Occipital lobe (tissue), 2 donors: ENCODE results near the gene CDC45. TPM values are rescaled to one million over a fixed set of nuclear protein-coding genes. Genes with fewer than 3 reads are reported as not detected.

Source experiments
- DNase-seq: peaks from one replicate; lab custom pipeline; 2025; lab: John Stamatoyannopoulos, UW
- total RNA-seq: library from RNA; depleted of rRNA; stranded (reverse); fragments of >200 nt; gene quantifications from one replicate; pipeline ENCODE4 v1.2.3, GENCODE V29; 2014

Gene CDC45
- total RNA-seq, 1 donor from 2014 or later, result 1.4 TPM

DNA sequence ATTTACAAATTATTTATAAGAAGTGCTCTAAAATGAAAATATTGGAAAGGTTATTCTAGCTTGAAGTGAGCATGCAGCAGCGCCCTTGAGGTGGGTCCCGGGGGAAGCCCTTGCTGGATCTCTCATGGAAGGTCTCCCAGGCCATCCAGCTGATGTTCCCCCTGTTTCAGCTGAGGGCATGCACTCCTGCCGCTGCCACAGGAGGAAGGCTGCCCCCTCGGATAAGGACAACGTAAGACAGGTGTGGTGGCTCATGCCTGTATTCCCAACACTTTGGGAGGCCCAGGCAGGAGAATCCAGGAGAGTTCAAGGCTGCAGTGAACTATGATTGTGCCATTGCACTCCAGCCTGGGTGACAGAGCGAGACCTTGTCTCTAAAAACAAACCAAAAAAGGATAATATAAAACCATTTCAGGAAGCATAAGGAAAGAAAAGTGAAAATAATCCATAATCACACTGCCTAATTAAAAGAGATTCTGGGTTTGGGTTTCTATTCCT lies 15.0 kb downstream of the CDC45 start:
- DNase-seq, result no peak

DNA sequence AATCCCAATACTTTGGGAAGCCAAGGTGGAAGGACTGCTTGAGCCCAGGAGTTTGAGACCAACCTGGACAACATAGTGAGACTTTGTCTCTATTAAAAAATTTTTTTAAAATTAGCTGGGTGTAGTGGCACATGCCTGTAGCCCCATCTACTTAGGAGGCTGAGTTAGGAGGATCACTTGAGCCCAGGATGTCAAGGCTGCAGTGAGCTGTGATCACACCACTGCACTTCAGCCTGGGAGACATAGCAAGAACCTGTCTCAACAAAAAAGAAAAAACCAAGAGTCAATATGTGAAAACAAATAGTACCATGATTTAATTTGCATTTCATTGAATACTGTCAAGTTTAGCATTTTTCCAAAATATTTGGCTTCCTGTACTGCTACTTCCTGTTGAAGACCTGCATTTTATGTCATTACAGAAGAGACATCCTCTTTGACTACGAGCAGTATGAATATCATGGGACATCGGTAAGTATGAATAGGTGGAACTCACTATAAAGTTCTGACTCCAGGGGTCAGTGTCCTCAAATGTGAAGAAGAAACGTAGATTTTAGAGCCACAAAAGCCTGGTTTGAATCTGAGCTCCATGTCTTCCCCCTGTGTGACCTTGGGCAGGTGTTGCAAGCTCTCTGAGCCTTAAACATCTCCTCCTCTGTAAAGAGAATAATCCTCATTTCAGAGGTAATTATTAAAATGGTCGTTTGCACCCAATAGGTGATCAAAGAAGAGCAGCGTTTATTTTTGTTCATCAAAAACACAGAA lies 16.0 kb downstream of the CDC45 start:
- no peak for DNase-seq

DNA sequence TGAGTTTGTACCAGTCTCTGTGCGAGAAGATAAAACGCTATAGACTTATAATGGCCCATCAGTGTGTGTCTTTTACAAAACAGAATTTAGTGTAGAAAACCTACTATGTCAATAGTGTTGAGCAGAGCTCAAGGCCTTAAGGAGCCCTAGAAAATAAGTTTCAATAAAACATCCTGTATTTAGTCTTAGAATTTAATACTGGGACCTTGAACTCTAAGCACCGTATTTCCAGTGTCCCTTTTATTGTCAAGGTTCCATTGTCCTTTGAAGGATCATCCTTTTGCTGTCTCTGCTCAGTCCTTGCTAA lies 16.6 kb downstream of the CDC45 start:
- no peak for DNase-seq

DNA sequence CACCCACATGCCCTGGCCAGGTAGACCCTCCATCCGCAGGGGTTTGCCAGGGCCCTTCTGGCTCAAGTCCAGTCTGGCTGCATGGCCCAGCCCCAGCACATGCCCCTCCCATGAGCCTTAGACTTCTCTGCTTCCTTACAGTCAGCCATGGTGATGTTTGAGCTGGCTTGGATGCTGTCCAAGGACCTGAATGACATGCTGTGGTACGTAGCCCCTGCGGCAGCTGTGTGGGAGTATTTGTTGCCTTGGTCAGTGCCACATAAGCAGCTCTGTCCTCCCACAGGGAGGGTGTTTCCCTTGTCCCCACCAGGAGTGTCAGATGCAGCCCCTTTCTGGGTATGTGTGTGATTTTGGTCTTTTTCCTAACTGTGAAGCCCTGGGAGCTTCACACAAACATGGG lies 17.5 kb downstream of the CDC45 start:
- DNase-seq, result no peak

DNA sequence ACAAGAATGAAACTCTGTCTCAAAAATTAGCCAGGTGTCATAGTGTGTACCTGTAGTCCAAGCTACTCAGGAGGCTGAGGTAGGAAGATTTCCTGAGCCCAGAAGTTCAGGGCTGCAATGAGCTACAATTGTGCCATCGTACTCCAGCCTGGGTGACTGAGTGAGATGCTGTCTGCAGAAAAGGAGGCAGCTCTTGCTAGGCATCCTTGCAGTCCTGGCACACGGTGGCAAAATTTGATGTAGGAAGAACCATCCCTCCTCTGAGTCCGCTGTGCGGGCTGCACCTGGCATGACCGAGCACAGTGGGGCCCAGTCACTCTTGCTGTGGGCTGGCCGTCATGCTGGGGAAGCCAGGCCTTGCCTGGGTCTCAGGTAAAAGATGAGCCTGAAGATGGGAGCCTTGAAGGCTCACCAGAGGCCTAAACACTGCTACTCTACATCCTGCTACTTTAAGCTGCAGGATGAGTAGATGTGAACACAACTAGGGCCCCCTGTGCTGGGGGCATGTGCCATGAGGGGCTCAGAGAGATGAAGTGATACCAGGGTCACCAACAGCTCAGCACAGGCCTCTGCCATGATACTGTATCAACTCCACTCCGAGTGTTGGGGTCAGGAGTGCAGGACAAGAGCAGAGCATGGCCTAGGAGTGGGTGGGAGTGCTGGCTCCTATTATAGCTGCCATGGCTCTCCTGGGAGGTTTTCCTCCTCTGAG lies 18.6 kb downstream of the CDC45 start:
- DNase-seq, result no peak

DNA sequence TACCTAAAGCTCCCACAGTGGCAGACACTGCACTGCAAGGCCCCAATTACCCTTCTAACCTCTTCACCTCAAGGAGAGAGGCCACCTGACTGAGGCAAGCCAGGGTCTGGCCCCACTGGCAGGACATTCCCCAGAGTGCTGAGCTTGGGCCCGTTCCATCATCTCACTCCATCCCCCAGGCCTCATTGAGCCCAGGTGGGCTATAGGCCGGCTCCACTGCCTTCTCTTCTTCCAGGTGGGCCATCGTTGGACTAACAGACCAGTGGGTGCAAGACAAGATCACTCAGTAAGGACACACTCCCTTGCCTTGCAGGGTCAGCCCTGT lies 19.1 kb downstream of the CDC45 start:
- no peak for DNase-seq

DNA sequence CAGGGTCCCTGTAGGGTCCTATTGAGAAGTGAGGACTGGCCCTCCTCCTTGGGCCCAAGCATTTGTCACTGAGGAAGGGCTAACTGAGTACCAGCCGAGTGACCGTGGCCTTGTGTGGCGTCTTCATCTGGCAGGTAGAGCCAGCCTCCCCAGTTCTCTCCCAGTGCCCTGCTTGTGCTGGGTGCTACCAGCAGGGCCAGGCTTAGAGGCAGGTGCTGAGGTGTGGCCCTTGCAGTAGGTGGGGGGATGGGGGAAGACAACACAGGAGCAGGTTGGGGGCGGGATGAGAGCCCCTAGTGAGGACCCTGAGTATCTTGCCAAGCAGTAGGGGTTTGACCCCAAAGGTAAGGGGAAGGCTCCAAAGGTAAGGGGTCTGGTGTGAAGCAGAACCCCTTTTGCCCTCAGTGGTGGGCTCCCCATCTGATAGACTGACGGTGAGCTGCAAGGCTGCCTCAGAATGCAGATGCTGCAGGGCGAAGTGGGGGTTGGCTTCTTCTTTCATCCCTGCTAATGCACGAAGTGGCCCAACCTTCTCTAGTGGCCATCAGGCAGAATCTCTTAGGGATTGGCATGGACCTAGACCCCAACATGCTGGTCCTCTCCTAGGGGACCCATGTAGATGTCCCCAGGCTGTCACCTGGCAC lies 19.6 kb downstream of the CDC45 start:
- DNase-seq, result no peak

DNA sequence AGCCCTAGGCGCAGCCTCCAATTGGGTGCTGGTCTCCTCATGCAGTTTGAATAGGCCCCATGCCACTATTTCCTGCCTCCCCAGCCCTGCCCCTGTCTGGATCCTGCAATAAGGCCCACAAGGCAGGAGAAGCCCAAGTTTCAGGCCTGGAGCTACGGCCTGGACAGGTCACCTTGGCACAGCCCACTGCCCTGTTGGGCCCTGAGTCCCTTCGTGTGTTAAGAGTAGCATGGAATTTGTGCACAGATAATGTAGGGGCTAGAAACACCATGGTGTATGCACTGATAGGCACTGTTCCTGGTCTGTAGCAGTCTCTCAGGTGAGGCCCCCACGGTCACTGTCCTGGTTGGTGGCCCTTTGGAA lies 20.1 kb downstream of the CDC45 start:
- no peak for DNase-seq

DNA sequence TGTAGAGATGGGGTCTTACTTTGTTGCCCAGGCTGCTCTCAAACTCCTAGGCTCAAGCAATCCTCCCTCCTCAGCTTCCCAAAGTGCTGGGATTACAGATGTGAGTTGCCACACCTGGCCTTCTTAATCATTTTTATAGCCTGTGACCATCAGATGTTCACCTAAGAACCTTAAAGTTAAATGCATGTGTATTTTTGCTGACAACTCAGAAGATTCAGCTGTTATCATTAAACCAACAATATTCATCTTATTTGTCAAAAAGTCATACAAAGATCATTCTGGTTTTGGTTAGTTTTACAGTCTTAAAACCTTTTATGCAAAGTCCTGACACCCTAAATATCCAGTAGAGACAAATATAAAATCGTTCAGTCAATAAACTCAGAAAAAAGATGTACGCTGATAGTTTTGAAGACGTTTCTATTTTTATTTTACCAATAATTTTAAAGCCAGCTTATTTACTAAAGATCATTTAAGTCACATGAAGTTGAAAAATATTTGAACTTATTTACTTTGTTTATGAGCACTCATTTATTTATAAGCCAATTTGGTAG lies 22.3 kb downstream of the CDC45 start:
- DNase-seq, result no peak

DNA sequence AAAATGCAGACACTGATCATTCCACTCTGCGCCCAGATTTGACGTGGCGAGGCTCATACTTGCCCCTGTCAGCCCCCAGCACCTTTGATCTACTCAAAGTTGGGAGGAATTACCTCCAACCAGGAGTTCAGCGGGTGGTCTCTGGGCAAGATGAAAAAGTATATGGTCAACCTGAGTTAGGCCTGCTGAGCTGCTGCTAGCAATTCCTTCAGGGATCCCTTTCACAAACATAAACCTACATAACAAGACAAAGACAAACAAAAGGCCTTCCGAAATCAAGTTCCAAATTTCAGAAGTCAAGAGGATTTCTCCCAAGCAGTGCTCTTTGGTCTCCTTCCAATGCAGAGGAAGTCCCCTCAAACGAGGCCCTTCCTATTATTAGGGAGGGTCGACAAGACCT lies 23.6 kb downstream of the CDC45 start:
- DNase-seq, result no peak

DNA sequence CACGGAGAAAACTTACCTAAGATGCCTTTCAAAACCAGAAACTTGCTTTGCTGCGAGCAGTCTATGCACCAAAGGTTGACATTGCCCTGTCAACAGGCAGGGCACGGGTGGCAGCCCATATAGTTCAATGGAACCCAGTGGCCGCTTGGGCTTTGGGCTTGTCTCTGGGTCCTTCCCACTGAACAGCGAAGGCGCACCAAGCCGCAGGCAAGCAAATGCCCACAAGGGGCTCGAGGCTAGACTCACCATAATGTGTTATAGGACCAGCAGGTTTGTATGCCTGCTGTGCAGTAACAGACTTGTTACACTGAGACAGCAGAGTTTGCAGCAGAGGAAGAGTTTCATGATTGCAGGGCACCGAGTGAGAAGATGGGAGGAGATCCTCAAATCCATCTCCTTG lies 24.1 kb downstream of the CDC45 start:
- DNase-seq, result no peak

DNA sequence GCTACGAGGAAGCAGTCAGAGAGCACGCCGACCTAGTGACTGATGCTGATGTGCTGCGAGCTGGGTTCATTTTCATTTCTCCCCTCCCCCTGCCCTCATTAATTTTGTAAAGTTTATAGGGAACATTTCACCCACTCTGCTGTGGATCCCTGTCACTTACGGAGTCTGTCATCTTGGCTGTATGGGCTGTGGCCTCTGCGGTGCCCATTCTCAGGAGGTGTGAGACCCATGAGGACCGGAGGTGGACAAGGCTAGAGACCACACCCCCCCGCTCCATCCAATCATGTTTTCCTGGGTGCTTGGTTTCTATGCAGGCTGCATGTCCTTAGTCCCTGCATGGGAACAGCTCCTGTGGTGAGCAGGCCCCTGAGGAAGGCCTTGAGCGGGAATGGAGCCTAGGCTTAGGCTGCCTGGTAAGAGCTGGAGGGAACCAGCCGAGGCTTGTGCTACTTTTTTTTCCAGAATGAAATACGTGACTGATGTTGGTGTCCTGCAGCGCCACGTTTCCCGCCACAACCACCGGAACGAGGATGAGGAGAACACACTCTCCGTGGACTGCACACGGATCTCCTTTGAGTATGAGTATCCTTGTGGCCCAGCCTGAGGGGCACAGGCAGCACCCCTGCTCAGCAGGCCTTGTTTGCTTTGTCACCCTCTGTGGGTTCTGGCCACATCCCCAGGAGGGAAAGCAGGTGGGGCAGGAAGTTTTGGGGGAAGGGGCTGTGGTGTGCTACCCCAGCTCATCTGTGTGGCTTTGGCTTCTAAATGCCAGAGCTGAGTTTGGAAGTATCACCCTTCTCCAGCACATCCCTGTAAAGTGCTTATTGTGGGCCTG lies 25.4 kb downstream of the CDC45 start:
- no peak for DNase-seq

DNA sequence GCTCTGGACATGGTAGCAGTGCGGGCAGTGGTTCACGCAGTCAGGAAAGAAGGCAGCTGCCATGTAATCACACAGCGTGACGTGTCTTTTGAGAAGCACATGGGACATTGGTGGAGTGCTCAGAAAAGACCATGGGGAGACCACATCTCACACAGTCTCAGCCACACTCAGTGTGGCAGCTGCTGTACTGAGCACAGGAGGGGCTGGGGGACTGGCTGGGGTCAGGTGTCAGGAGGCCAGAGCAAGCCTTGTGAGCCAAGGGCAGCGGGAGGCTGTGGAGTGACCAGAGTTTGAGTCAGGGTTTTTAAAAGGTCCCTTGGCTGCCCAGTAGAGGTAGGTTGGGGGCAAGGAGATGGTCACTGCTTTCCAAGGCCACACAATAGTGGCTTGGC lies 26.0 kb downstream of the CDC45 start:
- no peak for DNase-seq

DNA sequence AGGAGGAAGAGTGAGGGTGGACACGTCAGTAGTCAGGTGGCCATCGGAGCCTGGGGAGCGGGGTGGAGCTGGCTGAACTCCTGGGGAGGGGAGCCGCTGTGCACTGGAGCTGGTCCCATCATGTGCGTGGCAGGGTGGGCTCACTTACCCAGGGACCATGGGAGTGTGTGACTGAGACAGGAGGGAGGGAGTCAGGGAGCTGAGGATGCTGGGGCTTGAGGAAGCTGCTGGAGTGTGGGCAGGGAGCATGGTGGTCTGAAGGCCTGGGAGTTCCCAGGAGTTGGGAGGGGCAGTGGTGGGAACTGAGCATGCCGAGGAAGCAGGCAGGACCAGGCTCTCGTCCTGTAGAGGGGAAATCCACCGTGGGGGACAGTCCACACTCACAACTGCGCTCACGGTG lies 26.5 kb downstream of the CDC45 start:
- no peak for DNase-seq

DNA sequence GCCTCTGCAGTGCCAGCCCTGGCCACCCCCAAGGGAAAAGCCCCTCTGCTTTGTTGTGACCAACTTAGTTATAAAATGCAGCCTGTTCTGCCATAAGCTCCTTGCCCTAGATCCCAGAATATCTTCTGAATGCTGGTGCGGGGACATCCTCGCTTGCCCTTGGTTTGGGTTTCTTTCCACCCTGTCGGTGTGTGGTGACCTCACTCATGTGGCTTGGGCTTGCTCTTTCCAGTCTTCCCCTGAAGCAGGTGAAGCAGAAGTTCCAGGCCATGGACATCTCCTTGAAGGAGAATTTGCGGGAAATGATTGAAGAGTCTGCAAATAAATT lies 27.8 kb downstream of the CDC45 start:
- no peak for DNase-seq

DNA sequence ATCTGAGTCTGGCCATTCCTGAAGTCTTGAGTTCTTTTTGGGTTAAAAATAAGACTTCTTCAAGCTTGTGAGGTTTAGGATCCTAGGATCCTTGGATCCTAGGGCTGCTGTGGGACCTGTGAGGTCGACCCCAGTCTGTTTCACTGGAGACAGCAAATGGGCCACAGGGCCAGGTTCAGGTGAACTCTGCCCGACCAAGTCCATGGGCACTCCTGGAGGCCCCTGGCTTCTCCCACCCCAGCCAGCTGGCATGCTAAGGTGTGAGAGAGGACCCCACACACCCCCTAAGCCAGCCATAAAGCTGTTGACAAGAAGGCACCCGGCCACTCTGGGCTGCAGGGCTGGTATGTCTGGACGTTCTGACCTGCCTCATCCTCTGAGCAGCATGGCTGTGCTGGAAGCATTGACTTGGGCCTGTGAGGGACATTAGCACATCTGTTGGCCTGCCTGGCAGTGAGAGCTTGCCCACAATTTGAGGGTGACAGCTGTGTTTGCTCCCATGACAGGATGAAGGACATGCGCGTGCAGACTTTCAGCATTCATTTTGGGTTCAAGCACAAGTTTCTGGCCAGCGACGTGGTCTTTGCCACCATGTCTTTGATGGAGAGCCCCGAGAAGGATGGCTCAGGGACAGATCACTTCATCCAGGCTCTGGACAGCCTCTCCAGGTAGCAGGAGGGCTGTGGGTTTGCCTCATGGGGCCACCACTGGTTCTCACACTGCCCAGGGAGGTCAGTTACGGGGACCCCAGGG lies 28.5 kb downstream of the CDC45 start:
- no peak for DNase-seq

DNA sequence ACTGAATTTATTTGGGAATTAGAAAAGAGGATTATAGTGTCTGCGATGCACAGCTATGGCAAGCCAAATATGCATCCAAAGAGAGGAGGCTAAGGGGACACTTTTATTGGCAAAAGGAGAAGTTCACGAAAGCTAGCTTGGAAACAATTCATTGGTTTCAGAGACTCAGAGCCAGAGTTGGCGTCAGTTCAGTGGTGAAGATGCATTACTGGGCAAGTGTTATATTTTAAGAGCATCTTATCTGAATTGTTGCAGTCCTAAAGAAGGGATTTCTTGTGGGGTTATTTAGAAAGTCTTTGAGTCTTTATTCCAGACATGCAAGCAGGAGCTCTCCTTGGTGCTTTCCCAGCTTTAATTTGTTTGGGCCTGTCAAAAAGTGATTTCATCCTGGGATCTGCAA lies 29.5 kb downstream of the CDC45 start:
- DNase-seq, result no peak

DNA sequence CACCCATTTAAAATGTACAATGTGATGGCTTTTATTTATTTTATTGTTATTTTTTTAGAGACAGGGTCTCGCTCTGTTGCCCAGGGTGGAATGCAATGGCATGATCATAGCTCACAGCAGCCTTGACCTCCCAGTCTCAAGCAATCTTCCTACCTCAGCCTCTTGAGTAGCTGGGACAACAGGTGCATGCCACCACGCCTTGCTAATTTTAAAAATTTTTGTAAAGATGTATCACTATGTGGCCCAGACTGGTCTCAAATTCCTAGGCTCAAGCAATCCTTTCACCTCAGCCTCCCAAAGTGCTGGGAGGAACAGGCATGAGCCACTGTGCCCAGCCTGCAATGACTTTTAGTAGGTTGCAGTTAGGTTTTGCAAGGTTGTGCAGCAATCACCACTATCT lies 30.2 kb downstream of the CDC45 start:
- DNase-seq, result no peak

DNA sequence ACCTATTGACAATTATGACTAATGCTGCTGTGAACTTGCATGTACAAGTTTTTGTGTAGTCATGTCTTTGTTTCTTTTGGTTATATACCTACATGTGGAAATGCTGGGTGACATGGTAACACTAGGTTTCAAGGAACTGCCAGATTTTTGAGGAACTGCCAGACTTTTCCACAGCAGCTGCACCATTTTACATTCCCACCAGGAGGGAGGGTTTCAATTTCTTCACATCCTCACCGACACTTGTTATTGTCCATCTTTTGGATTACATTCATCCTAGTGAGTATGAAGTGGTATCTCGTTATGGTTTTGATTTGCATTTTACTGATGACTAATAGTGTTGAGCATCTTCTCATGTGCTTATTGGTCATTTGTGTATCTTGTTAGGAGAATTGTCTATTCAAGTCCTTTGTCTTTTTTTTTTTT lies 31.2 kb downstream of the CDC45 start:
- DNase-seq, result no peak

DNA sequence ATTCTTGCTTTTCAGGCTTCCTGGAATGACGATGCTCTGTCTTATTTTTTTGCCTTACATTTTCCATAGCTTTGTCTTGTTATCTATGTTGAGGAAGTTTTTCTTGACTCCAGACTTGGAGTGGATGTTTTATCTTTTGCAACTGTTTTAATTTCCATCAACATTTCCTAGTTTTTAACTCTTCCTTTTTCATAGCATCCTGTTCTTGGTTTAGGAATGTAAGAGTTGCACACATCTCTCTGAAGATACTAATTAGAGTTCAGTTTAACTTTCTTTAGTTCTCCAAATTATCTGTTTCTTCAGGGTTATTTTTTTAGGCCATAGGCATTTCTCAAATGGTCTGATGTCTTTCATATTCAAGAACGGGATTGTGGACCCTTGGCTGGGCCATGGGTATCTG lies 34.1 kb downstream of the CDC45 start:
- DNase-seq, result no peak
